DND-41 (cell line): ENCODE data around the gene TMIGD1.

Experiments
- ATAC-seq: fragments of 200-7000 bp; cut with Tn5 transposase; 3 replicates; pipeline ENCODE4 v1.9.1; 2021; ENCODE audit warnings: low read depth; ENCODE audit not compliant: insufficient read depth
- DNase-seq: peaks from one replicate; pipeline ENCODE4 v3.0.0-alpha.2; 2020
- H2AFZ ChIP-seq: 2 replicates; pipeline ENCODE4 v1.6.0; 2012; ENCODE audit warnings: low read depth, low read length
- H3K27ac ChIP-seq: 2 replicates; pipeline ENCODE4 v1.5.1; 2012; ENCODE audit warnings: low read length, inconsistent platforms
- H3K27me3 ChIP-seq: fragments of 200-600 bp; sonication (generic); 2 replicates; pipeline ENCODE4 v1.6.0; 2012; ENCODE audit warnings: low read length, mild to moderate bottlenecking, inconsistent platforms; ENCODE audit not compliant: insufficient read depth, poor library complexity
- H3K36me3 ChIP-seq: 2 replicates; pipeline ENCODE4 v1.5.1; 2012; ENCODE audit warnings: low read length, inconsistent platforms; ENCODE audit not compliant: insufficient read depth
- H3K4me1 ChIP-seq: 2 replicates; pipeline ENCODE4 v1.5.1; 2012; ENCODE audit warnings: mild to moderate bottlenecking, low read length; ENCODE audit not compliant: insufficient read depth
- H3K4me2 ChIP-seq: 2 replicates; pipeline ENCODE4 v1.6.0; 2012; ENCODE audit warnings: mild to moderate bottlenecking, moderate library complexity, low read length, inconsistent platforms; ENCODE audit not compliant: insufficient read depth
- H3K4me3 ChIP-seq, 2 experiments: fragments of 200-600 bp in 1 of 2; shearing (Covaris generic) in 1 of 2; 2 replicates each; pipeline ENCODE4 v1.5.1; 2012 to 2016; ENCODE audit warnings: inconsistent platforms in 2 of 2, low read length in 2 of 2, mild to moderate bottlenecking in 2 of 2, low read depth in 1 of 2, moderate library complexity in 1 of 2
- H3K79me2 ChIP-seq: 2 replicates; pipeline ENCODE4 v1.6.0; 2012; ENCODE audit warnings: low read length, inconsistent platforms; ENCODE audit not compliant: insufficient read depth
- H3K9ac ChIP-seq: 2 replicates; pipeline ENCODE4 v1.6.0; 2012; ENCODE audit warnings: low read depth, mild to moderate bottlenecking, inconsistent platforms, low read length, moderate library complexity
- H3K9me3 ChIP-seq: 2 replicates; pipeline ENCODE4 v1.5.1; 2012; ENCODE audit warnings: low read length, moderate library complexity, mild to moderate bottlenecking, inconsistent platforms; ENCODE audit not compliant: insufficient read depth, severe bottlenecking
- H4K20me1 ChIP-seq: 2 replicates; pipeline ENCODE4 v1.6.0; 2012; ENCODE audit warnings: low read length; ENCODE audit not compliant: insufficient read depth
- CTCF ChIP-seq: IDR thresholded peaks from 2 replicates; pipeline ENCODE4 v1.5.1; 2012; ENCODE audit warnings: borderline replicate concordance, low read length, moderate library complexity, mild to moderate bottlenecking; ENCODE audit not compliant: poor library complexity, severe bottlenecking; ENCODE audit errors: extremely low read depth
- EZH2 ChIP-seq: IDR thresholded peaks from 3 replicates; pipeline ENCODE4 v1.6.1; 2012; ENCODE audit warnings: borderline replicate concordance, low read depth, mild to moderate bottlenecking, moderate library complexity, low read length, inconsistent platforms; ENCODE audit not compliant: severe bottlenecking

Gene TMIGD1

GRCh38 chr17:30297715-30298114, 36.1 kb downstream of the TMIGD1 start:
- Histone ChIP-seq H3K9ac (no peak overlapping the region), H3K79me2 (no peaks in the 10 kb centered on the region), H3K36me3 (no peaks in the 10 kb centered on the region), H3K4me2 (no peak overlapping the region), H3K27ac (no peak overlapping the region), H3K27me3 (peaks cover 4% of the 10 kb centered on the region), H4K20me1 (no peaks in the 10 kb centered on the region), H3K4me3 (no peak overlapping the region), H3K9me3 (peaks cover 3% of the 10 kb centered on the region), H3K4me1 (no peaks in the 10 kb centered on the region; the same call in 1 of the 2 replicates), H2AFZ (no peak overlapping the region)
- no peak for DNase-seq
- ATAC-seq = no peak
- no peak for TF ChIP-seq EZH2
- TF ChIP-seq CTCF = no peak

GRCh38 chr17:30296499-30297080, 37.3 kb downstream of the TMIGD1 start:
- H3K27me3 ChIP-seq = peaks cover 4% of the 10 kb centered on the region
- H2AFZ ChIP-seq = no peak overlapping the region
- DNase-seq (no peak), ATAC-seq (no peak)
- peaks cover 8% of the 10 kb centered on the region for H3K4me1 ChIP-seq
- H4K20me1 ChIP-seq = no peaks in the 10 kb centered on the region
- H3K27ac ChIP-seq = no peak overlapping the region
- no peak overlapping the region for H3K9ac ChIP-seq
- H3K4me3 ChIP-seq = no peak overlapping the region
- H3K9me3 ChIP-seq = peaks cover 3% of the 10 kb centered on the region
- no peak overlapping the region for H3K4me2 ChIP-seq
- H3K79me2 ChIP-seq = peaks cover under 1% of the 10 kb centered on the region; the same call in 1 of the 2 replicates
- TF ChIP-seq EZH2 = no peak
- no peak for TF ChIP-seq CTCF
- H3K36me3 ChIP-seq = no peaks in the 10 kb centered on the region

- Histone ChIP-seq H3K4me2 (peak overlapping the region; percentile 96), H3K36me3 (peaks cover 29% of the 10 kb centered on the region), H3K27ac (peak overlapping the region; percentile 61), H3K4me3 (peak overlapping the region; percentile 92 to 97; a peak in 3 of 4 replicates), H2AFZ (peak overlapping the region; percentile 93), H3K9me3 (peaks cover 2% of the 10 kb centered on the region), H3K27me3 (peaks cover 4% of the 10 kb centered on the region), H3K4me1 (peaks cover 28% of the 10 kb centered on the region), H4K20me1 (peaks cover 11% of the 10 kb centered on the region; the same call in 1 of the 2 replicates), H3K79me2 (peaks cover 27% of the 10 kb centered on the region), H3K9ac (peak overlapping the region; percentile 81)
- DNase-seq (no peak), ATAC-seq (no peak)
- TF ChIP-seq EZH2 (no peak), CTCF (no peak)
Observed at GRCh38 chr17:30292286-30292858, 41.5 kb downstream of the TMIGD1 start.
